Measurements from ENCODE around the gene SPINDOC.
"Not testable (repeated sequence)": the region's sequence is repeated elsewhere in the genome, so short reads cannot be mapped to it uniquely, and the experiment has no call there.

The SPINDOC gene

DNA sequence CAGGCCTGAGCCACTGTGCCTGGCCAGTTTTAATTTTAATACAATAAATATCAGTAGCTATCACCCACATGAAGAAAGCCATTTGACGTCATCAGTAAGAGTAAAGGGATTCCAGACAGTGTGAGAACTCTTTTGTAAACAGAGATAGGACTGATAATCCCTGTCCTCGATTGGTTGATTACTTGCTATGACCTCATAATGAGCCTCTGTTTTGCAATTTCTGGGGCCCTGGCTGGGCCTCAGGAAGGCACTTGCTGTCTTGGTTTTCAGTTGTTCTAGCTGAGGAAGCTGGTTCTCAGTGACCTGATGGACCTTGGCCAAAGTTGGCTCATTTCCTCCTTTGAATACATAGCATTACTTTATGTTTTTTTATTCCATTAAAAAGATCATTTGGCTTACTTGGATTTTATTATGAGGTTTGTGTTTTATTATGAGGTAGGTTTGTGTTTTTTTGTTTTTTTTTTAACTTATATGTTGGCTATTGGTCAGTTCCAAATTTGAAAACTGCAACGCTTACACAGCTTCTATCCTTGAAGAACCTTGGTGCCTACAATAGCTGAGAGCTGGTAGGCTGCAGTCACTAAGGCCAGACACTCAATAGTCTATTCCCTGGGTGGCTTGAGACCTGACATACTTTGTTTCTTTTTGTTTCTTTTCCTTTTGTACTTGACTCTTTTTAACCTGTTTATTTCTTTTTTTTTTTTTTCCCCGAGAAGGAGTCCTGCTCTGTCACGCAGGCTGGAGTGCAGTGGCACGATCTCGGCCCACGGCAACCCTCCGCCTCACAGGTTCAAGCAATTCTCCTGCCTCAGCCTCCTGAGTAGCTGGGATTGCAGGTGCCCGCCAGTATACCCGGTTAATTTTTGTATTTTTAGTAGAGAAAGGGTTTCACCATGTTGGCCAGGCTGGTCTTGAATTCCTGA, 45.6 kb downstream of the SPINDOC start:
- DNase-seq, result no peak

DNA sequence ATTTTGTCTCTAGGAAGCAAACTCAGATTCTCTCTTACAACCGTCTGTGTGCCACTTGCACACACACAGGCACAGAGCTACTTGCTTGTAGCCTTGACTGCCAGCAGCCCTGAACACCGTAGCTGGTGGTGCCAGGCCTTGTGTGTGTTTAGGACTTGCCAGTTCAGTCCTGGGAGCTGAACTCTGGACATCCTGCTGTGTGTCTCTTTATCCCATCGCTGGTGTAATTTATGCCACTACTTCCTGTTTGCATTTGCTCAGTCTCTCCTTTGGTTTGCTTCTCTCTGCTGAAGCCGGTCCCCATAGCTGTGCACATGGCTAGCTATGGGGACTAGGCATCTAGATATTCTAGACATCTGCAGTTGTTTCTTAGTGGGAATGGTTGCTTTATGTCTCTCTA, 49.7 kb downstream of the SPINDOC start:
- DNase-seq, result no peak

DNA sequence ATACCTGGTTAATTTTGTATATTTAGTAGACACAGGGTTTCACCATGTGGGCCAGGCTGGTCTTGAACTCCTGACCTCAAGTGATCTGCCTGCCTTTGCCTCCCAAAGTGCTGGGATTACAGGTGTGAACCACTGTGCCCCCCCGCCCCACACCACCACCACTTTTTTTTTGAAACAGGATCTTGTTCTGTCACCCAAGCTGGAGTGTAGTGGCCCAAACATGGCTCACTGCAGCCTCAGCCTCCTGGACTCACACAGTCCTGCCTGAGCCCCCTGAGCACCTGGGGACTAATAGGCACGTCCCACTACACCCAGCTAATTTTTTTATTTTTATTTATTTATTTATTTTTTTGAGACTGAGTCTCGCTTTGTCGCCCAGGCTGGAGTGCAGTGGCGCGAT, 50.4 kb downstream of the SPINDOC start:
- not testable (repeated sequence) for DNase-seq

DNA sequence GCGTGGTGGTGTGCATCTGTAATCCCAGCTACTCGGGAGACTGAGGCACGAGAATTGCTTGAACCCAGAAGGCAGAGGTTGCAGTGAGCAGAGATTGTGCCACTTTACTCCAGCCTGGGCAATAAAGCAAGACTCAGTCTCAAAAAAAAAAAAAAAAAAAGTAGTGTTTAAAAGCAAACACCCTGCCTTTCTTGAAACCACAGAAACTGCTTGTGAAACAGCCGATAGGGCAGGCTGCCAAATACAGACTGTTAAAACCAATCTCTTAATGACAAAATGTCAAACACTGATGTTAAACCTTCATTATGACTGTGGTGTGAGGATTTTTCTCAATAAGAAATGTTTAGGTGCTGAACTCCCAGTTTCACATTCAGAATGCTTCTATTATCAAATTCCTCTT, 53.0 kb downstream of the SPINDOC start:
- peak; percentile 69 for DNase-seq

DNA sequence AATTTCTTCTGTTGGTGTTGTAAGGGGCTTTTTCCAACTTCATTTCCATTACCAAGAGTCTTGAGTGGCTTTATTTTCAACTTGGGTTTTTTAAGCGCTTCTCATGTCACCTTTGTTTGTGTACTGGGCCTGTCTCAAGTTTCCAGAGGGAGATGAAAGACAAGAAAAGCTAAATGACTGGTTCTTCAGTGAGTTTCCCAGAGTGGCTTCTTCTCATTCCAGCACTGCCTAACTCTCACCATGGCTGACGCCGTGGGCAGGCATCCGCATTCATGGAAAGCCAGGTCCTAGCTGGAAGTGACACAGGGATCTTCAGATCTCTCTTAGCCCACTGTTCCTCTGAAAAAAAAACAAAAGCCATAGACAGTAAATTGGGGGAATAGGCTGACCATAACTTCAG, 54.3 kb downstream of the SPINDOC start:
- no peak for DNase-seq

DNA sequence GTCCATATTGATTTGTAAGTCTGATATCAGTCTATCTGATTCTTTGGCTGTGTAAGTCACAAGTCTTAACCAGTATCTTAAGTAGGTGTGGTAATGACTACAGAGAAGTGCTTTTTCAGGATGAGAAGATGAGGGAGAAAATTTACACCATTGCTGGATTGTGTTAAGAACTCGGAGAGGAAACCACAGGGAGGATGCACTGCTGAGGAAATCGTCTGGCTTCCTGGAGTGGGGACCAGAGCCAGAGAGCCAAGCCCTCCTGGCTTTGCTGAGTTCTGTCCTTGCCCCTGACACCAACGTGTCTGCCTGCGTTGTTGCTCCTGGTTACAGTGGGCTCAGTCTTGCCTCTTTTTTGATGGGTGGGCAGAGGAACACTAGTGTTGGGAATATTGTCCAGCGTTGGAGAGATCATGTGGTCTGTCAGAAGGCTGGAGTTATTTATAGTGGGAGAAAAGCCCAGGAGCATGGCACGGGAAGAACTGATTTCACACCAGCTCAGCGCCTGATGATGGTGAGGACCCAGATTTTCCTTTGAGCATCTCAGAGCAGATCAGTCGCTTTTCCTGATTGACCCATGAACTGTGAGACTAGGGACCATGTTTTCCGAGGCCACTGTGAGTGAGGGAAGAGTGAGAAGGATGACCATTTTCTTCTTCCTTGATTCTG, 55.3 kb downstream of the SPINDOC start:
- no peak for DNase-seq

DNA sequence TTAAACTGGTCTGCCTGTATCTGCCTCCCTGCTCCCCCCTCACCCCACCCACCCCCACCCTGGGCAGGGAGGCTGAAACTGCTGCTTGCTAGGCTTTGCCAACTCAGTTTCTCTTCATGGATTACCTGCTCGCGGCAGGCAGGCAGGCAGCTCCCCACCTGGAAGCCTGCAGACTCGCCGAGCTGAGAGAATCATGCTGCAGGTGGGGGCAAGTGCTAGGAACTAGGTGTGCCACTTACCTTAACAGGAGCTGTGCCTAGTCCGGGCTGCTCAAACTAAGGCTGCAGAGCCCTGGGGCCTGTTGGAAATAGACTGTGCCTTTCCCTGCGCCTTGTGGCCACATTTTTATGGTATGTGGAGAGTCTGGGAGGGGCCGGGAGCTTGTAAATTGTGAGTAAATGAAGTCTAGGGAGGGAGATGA, 55.9 kb downstream of the SPINDOC start:
- no peak for DNase-seq

DNA sequence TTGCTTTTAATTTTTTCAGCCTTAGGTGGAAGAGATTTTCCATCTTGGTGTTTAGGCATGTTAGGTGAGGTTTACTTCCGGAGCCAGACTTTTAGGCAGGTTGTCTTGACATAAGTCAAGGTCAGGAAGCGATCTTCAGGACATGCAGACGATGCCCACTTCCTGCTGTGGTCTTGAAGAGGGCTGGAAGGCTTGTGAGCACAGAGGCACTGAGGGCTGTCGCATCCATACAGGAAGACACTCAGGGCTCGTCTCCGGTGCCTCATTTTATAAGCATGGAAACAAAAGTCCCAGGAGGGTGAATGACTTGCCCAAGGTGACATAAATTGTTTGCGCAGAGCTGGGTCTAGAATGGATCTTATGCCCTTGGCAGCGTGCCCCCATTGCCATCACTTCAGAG, 56.4 kb downstream of the SPINDOC start:
- no peak for DNase-seq

DNA sequence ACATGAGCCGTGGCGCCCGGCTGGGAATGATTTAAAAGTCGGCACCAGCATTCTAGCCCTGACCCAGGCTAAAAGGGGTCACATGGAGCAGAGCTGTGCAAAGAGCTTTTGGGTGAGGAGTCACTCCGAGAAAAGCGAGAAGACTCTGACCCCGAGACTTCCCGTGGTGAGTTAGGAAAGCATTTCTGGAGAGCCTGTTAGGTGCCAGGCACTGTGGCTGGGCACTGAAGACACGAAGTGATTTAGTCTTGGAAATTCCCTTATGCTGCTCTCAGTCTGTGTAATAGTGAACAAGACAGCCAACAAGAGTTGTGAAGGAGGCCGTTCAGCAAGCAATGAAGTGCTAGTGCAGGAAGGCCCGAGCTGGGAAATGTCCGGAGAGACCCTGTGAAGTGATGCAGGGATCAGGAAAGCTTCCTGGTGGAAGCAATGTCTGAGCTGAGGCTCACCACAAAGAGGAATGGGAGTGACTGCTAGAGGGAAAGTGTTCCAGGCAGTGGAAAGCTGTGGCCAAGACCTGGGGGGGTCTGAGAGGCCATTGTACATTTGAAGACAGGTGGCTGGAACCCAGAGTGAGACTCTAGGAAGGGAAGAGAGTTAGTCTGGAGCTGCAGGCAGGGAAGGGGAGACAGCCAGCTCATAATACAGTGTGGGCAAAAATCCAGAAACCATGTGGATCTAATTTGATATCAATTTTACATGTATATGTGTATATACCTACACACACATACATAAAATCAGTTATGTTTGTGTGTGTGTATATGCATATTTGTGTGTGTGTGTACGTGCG, 57.3 kb downstream of the SPINDOC start:
- no peak for DNase-seq

DNA sequence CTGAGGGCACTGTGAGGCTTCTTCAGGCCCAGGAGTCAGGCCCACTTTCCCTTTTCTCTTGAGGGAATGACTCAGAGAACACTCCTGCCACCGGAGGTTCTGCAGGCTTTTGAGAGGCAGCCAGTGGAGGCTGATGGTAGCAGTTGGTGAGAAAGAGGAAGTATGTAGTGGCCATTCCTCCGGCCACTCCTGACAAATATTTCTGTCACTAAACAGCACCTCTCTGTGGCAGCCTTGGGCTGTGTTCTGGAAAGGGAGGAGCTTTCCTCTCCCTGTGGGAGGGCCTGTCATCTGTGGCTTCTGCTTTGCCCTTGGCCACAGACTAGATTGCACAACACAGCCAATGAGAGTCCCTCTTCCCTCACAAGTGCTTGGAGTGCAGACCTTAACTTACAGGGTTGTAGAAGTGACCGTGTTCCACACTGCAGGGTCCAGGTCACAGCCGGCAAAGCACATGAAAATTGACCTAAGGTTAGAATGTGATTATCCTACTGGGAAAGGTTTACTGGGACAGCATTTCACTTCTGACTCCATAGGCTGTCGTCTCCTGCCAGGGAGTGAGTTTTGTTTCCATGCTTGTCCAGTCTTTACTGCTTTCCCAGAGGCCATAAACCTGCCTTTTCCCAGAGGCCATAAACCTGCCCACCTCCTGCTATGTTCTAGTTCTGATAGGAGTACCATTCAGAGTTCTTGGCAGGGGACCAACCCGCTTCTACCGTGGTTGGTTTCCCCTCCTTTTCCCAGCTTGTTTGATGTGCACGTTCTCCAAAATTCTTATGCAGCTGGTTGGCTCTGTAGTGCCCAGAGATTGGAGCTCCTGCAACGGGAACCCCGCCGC, 58.9 kb downstream of the SPINDOC start:
- no peak for DNase-seq

DNA sequence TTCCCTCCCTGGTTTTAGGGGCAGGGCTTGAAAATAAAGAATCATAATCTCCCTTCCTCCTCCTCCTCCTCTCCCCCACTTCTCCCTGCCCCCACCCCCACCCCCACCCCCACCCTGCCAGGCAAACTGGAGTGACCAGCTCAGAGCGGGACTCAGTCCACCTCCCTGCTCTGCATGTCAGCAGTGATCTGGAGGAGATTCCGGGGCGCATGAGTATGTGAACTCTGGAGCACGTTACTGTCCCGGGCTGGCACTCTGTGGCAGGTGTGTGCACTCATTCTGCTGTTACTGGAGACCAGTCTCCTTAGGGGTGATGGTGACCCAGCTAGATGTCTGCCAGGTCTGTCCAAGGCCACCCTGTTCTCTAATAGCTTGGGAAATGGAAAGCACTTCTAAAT, 59.5 kb downstream of the SPINDOC start:
- DNase-seq, result no peak

DNA sequence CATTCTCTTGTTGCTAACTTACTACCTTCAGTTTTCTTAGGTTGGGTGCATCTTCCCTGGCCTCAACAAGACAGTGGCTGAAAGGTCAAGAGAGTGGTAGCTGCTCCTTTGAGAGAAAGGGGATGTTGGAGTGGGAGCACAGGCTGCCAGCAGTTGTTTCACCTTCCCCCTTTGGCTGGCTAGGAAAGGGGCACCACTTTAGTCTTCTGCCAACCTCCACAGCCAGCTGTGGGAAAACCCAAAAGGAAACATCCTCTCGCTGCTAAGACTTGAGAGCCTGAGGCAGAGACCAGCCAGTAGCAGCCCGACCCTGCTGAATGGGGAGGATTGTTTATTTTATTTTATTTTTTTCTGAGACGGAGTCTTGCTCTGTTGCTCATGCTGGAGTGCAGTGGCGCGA, 60.1 kb downstream of the SPINDOC start:
- no peak for DNase-seq

DNA sequence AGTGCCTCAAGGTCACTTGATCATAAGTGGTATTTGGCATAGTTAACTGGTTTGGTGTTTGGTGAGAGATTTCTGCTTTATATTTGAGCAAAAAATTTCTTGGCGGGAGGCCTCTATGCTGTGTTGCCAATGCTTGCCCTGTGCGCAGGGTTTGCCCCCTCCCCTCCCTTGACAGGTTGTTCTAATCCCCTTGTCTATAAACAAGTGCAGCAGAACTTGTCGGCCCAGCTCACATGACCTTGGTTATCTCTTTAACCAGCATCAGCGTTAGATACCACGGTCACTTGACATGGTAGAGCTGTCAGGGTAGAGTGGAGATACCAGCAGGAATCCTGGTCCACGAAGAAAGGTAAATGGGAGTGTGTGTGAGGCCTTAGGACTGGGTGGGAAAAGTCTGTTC, 61.3 kb downstream of the SPINDOC start:
- DNase-seq, result no peak

DNA sequence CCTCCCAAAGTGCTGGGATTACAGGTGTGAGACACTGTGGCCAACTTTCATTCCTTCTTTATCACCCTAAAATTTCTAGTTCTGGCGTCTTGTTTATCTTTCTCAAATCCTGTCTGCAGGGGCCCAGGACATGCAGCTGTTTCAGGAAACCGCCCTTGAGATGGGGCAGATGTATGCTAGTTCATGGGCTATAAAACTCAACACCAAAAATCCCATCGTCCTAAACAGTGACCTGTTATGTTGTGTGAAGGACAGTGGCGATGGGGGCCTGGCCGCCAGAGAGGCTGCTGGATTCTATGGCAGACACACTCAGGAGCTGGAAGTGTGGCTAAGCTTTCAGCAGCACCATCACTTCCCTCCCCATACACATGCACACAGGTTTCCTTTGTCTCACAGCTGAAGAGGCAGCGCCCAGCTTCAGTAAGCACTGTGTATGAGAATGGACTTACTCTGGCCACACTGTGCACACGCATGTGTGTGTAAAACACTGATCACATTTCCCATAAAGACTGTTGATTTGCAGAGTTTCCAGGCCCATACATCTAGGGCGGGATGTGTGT, 62.3 kb downstream of the SPINDOC start:
- no peak for DNase-seq

DNA sequence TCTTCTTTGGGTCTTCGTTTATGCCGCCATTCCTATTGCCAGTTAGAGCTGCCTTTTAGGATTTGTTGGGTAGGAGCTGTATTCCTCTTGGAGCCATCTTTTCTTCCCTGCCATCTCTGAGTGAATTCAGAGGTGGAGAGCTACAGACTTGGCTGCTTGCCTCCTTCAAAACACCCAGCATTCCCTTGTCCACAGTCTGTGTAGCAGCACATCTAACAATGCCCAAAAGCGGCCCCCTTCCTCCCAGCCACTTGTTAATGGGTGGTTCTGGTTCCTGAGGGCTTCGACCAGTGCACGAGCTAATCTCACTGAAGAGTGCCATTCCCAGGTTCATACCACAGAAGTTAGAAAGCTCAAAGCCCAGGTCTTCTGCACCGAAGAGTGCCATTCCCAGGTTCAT, 63.4 kb downstream of the SPINDOC start:
- DNase-seq, result no peak

Measured in activated CD8-positive, alpha-beta memory T cell treated with anti-CD3 and anti-CD28 coated beads, Interleukin-2, amount 50 U/mL, for 4 hours (primary cell).